Measurements from ENCODE around the gene EFNB2. TPM values are rescaled to one million over a fixed set of nuclear protein-coding genes. Genes with fewer than 3 reads are reported as not detected.

The EFNB2 gene
- total and polyA plus RNA-seq, 9 of the 15 experiments (the other 6 are each of a cell fraction or from before 2014, with no cell fraction given): 0.01 to 0.29 (median 0.18) TPM

GRCh38 chr13:106514928-106515634 is 20.4 kb downstream of the EFNB2 start (continued):
- TF ChIP-seq ASH1L (IDR thresholded peaks at IDR 0.05; ENCODE audit: borderline replicate concordance, low read depth, partially characterized antibody) (no peak), GTF2F1 (IDR thresholded peaks at IDR 0.05; ENCODE audit: low read depth, low read length) (no peak), CC2D1A (IDR thresholded peaks at IDR 0.05) (no peak)

DNA sequence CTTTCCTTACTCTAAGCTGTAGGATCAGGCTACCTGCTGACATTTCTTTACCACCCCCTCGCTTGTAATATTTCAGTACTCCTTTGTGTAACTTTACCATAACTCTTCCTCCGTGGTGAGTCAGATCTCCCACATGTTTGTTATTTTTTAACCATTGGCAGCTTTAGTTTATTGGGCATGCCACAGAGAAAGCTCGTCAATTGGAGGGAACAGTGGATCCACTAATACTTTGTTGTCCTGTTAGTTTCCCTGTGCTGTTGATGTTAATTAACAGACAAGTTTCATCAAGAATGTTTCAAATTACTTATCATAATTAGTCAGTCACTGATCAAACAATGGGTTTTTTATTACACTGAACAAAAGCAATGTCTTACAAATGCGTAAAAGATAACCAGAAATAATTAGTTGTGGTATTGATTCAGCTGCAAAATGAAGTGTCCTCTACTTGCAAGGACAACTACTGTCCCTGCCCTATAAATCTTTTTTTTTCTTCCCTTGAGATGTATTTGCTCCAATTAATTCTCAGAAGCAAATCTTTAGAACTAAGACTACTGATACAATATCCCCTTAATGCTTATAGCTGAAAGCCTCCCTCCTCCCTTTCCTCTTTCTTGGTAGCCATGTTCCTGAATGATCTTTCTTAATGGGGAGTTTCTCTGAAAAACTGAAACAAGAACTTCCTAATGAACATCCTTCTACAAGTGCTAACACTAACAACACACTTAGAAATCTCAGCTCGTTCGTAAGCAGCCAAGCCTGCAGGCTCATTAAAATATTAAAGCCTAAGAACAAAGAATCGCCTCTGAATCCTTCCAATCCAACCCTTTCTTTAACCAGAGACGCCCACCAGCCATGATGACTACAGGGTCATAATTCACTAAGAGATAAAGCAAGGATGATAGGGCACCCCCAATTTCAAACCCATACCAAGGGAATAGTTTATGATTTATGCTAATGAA is 22.2 kb downstream of the EFNB2 start:
- ChIA-PET POLR2A (no interaction called here), CTCF (ENCODE audit: low intra/inter-chr PET ratio) (no interaction called here)
- in situ Hi-C loops (cut with MboI) (no loop called here), intact Hi-C loops (cut with micrococcal nuclease) (no loop called here)
- 3% methylated on average over 8 of the region's 8 CpGs for WGBS (ENCODE audit: insufficient coverage, low coverage, missing lambda C conversion rate)
- Histone ChIP-seq H3K27ac (ENCODE audit: extremely low read depth, low read depth, low read length) (no peak overlapping the region), H3K36me3 (ENCODE audit: control insufficient read depth, insufficient read depth, low read length) (no peaks in the 10 kb centered on the region), H2AFZ (ENCODE audit: low read depth, low read length) (no peak overlapping the region), H3K9me3 (replicated peaks; ENCODE audit: control insufficient read depth, insufficient read depth, low read depth, low read length) (no peaks in the 10 kb centered on the region), H3K4me1 (replicated peaks in 1 of 2; ENCODE audit: control insufficient read depth in 2 of 2, insufficient read depth in 2 of 2, low read length in 2 of 2) (no peaks in the 10 kb centered on the region), H4K20me1 (replicated peaks; ENCODE audit: control insufficient read depth, insufficient read depth, low read length) (no peaks in the 10 kb centered on the region), H3K4me2 (ENCODE audit: insufficient read depth, low read length) (no peak overlapping the region), H3K9ac (ENCODE audit: insufficient read depth in 1 of 2, low read depth in 2 of 2, low read length in 2 of 2) (no peak overlapping the region), H3K79me2 (ENCODE audit: control insufficient read depth, insufficient read depth, low read length) (no peaks in the 10 kb centered on the region), H3K4me3 (no peak overlapping the region), H3K27me3 (ENCODE audit: control insufficient read depth in 2 of 2, insufficient read depth in 2 of 2, low read length in 2 of 2) (no peaks in the 10 kb centered on the region), H3K9me1 (ENCODE audit: control insufficient read depth, insufficient read depth, low read length) (no peaks in the 10 kb centered on the region)
- DNase-seq (ENCODE audit: extremely low read depth in 1 of 4, low spot score in 3 of 4): no peak
- no peak for ATAC-seq
- no TSS peak for BruUV-seq (replicated peaks)
- FAIRE-seq: no peak
- TF ChIP-seq SMAD1 (IDR thresholded peaks at IDR 0.05; ENCODE audit: low read depth, low read length, partially characterized antibody): no peak
- TF ChIP-seq RREB1 (CRISPR knock-in tag; IDR thresholded peaks at IDR 0.05): no peak
- no peak for TF ChIP-seq ZBTB8A (IDR thresholded peaks at IDR 0.05; ENCODE audit: partially characterized antibody)
- no peak for TF ChIP-seq CCNT2 (IDR thresholded peaks at IDR 0.05; ENCODE audit: borderline replicate concordance, extremely low read depth, insufficient read length, low read depth, low read length)
- no peak for TF ChIP-seq MECOM (CRISPR knock-in tag; IDR thresholded peaks at IDR 0.05)
- no peak for TF ChIP-seq MTF1 (CRISPR knock-in tag; IDR thresholded peaks at IDR 0.05; ENCODE audit: borderline replicate concordance)
- no peak for TF ChIP-seq XRCC3 (IDR thresholded peaks at IDR 0.05)
- no peak for TF ChIP-seq ZFP1 (CRISPR knock-in tag; IDR thresholded peaks at IDR 0.05)
- TF ChIP-seq SP1 (CRISPR knock-in tag; IDR thresholded peaks at IDR 0.05): no peak
- no peak for TF ChIP-seq NR2C2 (CRISPR knock-in tag; IDR thresholded peaks at IDR 0.05)
- no peak for TF ChIP-seq NR2C2 (tag; IDR thresholded peaks at IDR 0.05)

Measured in K562 (cell line).